HuH-7.5 (cell line): ENCODE data around the gene CNOT2.
"Not testable (repeated sequence)": the region's sequence is repeated elsewhere in the genome, so short reads cannot be mapped to it uniquely, and the experiment has no call there.

Source experiments
- DNase-seq: peaks from one replicate; pipeline ENCODE4 v3.0.0; 2011; ENCODE audit warnings: low spot score

Gene CNOT2

DNA sequence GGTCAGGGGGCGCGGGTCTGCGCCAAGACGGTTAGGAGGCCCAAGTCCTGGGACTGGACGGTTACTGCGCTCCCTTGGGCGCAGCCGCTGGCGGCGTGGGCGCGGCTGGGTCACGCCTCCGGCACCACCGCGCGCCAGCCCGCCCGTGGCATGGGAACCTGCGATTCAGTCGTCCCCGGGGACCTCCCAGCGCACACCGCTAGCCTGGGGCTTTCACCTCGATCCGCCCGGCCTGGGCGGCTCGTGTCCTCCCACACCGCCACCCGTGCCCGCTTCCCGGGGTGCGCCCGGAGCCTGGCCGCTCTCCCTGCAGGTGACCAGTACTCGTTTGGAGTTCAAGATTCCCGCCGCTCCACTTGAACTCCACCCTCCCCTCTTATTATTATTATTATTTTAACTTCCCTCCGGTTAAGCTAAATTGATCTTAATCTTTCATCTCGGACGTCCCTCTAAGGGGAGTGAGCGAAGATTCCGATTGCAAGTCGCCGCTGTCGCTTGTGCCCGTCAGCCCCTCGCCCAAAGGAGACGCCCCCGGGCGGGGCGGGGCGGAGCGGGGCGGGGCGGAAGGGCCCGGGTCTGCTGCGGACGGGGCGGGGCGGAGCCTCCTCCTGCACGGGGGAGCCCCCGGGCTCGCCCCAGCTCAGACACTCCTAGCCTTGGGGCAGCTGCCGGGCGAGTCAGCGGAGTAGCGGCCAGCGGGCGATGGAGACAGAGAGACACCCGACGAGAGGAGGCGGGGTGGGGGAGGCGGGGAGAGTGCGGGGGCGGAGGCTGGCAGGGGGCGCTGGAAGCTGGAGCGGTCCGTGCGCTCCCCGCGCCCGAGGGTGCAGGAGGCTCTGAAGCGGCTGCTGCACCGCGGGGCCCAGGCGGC, 122.7 kb downstream of the CNOT2 start, which contains the start of gene KCNMB4:
Gene KCNMB4 (plus strand): TSS at position 643 of the 871 bp plus-strand sequence. CDS start 445 bp downstream, outside the sequence.
- peak; percentile 76 for DNase-seq

DNA sequence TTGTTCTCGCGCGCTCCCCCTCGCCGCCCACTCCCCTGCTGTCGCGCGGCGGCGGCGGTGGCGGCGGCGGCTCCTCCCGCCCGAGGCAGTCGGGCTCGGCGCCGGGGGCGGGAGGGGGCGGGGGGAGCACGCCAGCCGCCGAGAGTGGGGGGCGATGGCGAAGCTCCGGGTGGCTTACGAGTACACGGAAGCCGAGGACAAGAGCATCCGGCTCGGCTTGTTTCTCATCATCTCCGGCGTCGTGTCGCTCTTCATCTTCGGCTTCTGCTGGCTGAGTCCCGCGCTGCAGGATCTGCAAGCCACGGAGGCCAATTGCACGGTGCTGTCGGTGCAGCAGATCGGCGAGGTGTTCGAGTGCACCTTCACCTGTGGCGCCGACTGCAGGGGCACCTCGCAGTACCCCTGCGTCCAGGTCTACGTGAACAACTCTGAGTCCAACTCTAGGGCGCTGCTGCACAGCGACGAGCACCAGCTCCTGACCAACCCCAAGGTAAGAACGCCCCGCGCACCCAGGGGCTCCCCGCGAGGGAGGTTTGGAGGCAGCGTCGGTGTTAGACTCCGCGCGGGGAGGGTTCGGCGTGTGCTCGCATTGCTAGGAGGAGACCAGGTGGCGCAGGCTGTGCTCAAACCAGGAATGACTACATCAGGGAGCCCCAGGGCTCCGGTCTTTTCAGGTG, 123.5 kb downstream of the CNOT2 start:
- DNase-seq: peak; percentile 45

DNA sequence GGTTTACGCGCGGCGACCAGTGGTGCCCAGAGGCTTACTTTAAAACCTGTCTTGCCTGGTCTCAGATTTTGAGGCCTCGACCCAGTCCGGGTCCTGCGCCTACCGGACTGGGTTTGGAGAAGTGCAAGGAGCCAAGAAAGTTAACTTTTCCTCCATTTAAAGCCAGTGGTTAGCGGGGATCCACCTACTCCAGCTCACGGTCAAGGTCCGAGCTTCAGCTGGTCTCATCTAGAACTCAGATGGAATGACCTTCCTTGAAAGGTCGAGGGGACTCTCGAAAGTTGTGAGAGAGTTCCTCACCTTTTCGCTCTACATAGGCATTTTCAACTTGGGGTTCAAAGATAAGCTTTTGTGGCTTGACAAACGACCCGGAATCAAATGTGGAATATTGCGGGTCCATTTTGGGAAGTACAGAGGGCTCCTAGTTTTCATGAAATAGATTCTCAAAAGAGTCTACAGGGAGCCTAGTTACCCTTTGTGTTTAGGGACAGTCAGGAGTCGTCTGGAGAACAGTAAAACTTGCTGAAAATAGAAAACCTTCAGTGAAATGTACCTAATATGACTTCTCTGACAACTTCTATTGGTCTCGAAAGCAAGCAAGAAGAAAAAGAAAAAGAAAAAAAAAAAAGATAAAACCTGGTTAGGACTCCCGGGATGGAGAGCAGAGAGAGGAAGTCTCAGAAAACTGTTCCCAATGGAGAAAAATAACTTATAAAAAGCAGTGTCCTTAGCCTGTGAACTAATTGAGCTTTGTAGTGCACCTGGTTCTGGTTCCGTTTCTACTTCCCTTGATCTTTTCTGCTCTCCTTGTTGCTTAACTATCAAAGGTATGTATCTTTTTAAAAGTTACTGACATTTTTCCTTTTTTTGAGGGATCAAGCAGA, 124.3 kb downstream of the CNOT2 start:
- DNase-seq: peak; percentile 26

DNA sequence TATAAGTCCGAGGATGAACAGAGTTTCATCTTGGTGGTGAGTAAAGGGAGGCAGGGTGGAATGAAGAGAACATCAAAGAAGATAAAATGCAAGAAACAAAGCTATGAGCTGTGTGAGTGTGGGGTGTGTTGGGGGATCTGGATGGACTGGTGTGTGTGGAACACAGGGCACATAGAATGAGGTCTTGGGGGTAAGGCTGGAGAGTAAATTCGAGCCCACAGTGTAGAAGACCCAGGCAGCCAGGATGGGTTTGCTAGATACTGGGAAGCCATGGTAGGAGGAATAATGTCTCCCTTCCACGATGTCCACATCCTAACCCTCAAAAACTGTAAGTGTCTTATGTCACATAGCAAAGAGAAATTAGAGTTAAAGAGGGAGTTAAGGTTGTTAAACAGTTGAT, 129.6 kb downstream of the CNOT2 start:
- no peak for DNase-seq

DNA sequence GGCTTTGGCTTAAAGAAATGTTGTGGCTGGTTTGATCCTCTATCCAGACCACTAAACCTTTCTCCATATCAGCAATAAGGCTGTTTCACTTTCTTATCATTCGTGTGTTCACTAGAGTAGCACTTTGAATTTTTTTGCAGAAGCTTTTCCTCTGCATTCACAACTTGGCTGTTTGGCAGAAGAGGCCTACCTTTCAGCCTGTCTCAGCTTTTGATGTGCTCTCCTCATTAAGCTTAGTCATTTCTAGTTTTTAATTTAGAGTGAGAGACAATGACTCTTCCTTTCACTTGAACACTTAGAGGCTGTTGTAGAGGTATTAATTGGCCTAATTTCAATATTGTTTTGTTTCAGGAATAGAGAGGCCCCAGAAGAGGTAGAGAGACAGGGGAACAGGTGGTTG, 136.6 kb downstream of the CNOT2 start:
- no peak for DNase-seq

DNA sequence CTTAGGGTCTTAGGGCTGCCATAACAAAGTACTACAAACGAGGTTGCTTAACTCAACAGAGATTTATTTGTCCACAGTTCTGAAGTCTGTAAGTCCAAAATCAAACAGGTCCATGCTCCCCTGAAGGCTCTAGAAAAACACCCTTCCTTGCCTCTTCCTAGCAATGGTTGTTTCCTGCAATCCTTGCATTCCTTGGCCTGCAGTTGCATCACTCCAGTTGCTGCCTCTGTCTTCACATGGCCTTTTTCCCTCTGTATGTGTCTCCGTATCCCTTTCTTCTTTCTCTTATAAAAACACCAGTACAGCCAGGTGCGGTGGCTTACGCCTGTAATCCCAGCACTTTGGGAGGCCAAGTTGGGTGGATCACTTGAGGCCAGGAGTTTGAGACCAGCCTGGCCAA, 140.3 kb downstream of the CNOT2 start:
- DNase-seq: no peak

DNA sequence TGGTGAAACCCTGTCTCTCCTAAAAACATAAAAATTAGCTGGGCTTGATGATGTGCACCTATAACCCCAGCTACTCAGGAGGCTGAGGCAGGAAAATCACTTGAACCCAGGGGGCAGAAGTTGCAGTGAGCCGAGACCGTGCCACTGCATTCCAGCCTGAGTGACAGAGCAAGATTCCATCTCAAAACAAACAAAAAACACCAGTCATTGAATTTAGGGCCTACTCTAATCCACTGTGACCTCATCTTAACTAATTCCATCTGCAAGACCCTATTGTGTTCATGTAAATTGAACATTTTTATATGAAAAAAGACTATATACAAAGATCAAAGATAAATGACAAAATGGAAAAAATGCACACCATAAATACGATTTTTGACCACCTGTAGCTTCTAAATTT, 140.7 kb downstream of the CNOT2 start:
- no peak for DNase-seq

DNA sequence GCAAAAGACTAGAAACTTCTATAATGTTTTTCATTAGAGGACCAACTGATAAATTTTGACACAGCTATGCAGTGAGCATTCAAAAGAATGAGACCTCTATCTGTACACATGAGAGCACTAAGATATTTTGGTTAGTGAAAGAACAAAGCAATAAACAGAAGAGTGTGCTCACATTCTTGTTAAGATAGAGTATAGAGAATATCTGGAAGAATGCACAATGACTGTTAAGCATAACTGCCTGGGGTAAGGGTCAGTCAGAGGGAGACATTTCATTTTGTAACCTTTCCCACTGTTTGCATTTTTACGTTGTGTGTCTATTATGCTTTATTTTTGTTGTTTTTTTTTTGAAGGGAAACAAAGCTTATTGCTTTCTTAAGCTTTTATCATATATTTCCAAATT, 143.5 kb downstream of the CNOT2 start:
- no peak for DNase-seq

DNA sequence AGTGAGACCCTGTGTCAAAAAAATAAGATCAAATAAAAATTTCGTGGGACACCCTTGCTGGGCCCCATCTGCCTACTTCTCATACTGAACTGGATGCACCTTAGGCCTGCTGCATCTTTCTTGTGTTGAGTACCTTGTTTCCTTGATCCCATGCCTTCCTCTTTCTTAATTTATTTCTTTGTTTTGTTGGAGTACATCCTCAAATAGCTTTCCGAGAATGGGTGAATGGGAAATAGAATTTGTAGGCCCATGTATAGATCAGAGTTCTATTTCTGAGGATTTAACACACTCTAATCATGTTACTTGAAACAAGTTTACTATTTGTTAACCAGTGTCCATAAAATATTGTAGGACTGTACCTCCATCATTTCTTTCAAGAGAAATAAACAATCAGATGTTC, 146.4 kb downstream of the CNOT2 start:
- DNase-seq: no peak

DNA sequence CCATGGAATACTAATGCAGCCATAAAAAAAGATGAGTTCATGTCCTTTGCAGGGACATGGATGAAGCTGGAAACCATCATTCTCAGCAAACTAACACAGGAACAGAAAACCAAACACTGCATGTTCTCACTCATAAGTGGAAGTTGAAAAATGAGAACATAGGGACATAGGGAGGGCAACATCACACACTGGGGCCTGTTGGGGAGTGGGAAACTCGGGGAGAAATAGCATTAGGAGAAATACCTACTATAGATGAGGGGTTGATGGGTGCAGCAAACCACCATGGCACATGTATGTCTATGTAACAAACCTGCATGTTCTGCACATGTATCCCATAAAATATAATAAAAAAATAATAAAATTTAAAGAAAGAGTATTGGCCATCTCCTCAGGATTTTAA, 149.4 kb downstream of the CNOT2 start:
- DNase-seq: not testable (repeated sequence)

DNA sequence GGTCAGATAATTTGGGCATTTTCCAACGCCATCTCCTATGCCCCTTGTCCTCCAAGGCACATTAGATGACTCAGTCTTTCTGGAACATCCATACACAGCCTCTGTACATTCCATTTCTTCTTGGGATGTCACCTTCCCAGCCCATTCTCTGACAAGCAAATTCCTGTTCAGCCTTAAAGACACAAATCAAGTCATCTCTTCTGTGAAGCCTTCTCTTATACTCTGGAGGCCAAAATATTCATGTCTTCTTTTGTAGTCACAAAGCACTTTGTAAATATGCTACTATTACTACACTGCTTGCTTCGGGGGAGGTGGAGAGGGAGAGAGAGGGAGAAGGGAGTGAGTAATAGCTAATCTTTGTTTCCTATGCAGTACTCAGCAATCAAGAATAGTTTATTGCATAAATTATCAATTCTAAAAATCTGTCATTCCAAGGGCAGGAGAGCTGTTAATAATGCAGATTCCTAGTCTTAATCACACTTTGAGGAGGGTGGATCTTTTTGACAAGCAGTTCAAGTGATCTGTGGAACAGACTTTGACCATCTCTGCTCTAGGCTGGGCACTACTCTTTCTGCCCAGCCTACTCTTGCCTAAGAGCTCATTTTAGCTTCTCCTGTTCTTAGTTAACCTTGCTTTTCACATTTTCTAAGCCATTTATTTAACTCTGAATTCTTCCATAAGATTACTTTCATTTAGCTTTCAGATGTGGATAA, 150.7 kb downstream of the CNOT2 start:
- no peak for DNase-seq

DNA sequence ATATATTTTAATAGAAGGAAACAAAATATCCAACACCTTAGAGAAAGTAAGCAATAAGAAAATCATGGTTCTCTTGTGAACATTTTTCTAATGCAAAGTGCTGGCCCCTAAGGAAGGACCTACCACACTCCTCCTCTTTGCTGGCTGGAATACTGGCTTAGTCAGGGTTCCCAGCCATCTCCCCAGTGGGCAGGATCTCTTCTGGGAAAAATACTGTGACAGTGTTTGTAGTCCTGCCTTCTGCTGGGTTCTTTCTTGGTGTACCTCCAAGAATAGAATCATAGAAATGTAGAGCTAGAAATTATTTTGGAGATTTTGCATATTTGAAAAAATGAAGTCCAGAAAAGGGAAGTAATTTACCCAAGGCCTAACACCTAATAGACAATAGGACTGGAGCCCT, 154.8 kb downstream of the CNOT2 start:
- DNase-seq: no peak

DNA sequence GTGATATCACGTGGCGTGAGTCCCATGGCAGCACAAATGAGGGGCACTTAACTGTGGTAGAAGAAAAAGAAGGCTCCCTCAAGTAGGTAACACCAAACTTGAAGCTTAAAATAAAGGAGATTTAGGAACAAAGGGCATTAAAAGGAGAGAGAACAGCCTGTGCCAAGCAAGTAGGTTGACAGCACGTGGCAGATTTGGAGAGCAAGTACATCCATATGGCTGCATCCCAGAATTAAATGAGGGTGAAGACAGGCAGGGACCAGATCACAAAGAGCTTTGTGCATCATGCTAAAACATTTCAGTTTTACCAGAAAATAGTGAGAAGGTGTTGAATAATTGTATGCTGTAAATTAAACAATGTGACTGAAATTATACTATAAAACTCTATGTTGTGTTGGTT, 155.6 kb downstream of the CNOT2 start:
- DNase-seq: no peak

DNA sequence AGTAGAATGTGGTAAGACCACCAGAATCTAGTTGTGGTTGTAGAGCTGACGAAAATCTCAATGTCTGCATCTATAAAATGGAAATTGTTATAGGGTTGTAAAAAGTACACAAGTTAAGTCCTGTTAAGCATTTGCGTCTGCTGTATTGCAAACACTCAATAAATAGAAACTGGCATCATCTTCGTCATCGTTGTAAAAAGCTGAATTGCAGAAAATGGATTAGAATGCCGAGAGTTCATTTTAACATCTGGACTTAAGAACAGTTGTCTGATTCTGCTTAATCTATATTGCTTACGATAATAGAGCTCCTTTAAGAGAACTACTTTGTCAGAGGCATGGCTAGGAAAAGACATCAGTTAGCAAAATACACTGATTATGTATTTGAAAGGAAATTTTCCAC, 156.1 kb downstream of the CNOT2 start:
- DNase-seq: no peak

DNA sequence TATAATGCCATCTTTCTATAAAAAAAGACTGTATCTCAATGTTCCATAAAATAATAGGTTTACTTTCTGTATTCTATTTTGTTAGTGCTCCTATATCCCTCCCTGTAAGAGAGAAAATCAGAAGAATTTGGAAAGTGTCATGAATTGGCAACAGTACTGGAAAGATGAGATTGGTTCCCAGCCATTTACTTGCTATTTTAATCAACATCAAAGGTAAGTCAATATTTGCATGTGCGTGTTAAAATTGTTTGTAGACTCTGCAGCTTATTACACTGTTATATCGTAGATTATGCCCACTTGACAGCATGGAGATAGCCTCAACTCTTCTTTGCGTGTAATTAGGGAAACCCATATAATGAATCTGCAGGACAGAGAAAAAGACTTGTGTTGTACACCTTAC, 156.9 kb downstream of the CNOT2 start:
- DNase-seq: no peak

DNA sequence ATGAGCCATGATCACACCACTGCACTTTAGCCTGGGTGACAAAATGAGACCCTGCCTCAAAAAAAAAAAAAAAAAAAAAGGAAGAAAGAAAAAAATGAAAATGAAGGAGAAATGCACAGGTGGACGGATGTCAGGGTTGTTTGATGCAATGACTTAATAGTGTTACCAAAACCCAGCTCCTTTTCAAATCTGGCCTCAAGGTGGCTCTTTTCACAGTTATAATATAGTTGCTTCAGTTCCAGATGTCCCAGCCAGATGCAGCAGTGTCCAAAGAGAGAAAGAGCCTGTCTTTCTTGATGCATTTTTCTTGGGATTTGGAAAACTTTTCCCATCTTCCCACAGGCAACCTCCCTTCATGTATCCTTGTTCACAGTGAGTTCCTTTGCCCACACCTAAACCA, 159.4 kb downstream of the CNOT2 start:
- no peak for DNase-seq

DNA sequence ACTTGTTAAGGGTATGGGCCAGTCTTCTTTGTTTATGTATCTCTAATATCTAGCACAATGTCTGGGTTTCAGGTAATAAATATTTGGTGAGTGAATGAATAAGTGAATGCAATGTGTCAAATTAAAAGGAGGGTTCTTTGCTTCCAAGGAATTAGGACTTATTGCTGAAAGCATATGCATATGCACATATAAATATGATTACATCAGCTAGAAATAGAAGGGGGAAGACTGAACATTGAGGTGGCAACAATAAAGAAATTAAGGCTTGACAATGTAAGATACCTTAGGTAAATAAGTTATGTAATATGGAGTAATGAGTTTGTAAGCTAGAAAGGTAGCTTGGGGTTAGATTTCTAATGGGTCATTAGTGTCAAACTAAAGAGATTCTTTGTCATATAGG, 160.6 kb downstream of the CNOT2 start:
- no peak for DNase-seq
